GM21825 (cell line): Measurements from ENCODE around the gene ZCRB1.
"Not testable (repeated sequence)": the region's sequence is repeated elsewhere in the genome, so short reads cannot be mapped to it uniquely, and the experiment has no call there.

ENCODE experiments used
- ATAC-seq: cut with Tn5 transposase; IDR thresholded peaks from one replicate; pipeline ENCODE4 v1.9.1; 2021; ENCODE audit warnings: mild to moderate bottlenecking, moderate library complexity; ENCODE audit not compliant: unreplicated experiment

The ZCRB1 gene

DNA sequence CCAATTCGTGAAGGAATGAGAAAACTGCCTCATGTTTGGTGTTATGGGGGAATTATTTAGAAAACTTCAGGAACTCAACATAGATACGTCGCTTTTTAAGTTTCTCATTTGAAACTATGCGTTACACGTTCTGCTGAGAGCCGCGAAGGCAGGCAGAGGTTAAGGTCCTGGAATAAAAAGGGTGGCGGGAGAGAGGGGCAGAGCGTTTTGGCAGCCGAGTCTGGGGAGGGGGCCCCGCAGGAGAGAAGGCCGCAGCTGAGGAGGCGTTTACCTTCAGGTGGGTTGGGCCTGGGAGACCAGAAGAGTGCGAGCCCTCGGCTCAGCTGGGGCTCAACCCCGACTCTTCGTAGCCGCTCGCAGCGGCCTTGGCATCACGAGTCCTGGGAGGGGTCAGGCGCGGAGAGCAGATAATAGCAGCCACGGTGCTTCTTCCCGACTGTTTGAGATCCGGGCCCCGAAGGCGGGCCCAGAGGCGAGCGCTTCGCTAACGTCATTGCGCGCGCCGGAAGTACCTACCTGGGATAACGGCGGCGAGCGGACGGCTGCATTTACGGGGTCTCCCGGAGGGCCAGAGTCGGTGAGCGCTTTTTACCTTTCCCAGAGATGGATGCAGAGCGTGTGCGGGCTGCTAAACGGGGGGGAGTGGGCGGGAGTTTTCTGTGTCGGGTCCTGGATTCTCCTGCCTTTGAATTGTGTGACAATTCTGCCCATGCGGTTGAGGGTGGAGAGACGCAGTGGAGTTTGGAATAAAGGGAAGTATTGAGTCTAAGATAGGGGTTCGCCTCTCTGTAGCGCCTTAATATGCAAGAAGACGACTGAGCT lies at the start of gene ZCRB1, which contains the start of gene PPHLN1:
TSS of gene ZCRB1 (minus strand) at position 442 of the 822 bp plus-strand sequence. CDS start 1,992 bp downstream, outside the sequence.
TSS of gene PPHLN1 (plus strand) at position 515 of the 822 bp plus-strand sequence. CDS start 9,736 bp downstream, outside the sequence.
- peak; percentile 90 for ATAC-seq

DNA sequence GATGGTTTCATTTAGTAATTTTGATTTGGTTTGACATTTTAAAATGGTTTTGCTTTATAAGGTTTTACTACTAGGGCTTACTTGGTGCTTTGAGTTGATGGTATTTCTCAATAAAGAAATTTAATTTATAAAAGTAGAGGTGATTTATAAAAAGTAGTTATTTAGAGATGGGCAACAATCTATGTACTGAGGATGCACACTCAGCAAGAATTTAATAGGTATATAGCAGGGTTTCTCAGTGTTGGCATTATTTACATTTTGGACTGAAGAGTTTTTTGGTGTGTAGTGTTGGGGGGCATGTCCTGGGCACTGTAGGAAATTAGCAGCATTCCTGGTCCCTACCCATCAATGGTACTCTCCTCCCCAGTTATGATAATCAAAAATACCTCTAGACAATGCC lies 47.8 kb upstream of the ZCRB1 start:
- ATAC-seq = no peak

DNA sequence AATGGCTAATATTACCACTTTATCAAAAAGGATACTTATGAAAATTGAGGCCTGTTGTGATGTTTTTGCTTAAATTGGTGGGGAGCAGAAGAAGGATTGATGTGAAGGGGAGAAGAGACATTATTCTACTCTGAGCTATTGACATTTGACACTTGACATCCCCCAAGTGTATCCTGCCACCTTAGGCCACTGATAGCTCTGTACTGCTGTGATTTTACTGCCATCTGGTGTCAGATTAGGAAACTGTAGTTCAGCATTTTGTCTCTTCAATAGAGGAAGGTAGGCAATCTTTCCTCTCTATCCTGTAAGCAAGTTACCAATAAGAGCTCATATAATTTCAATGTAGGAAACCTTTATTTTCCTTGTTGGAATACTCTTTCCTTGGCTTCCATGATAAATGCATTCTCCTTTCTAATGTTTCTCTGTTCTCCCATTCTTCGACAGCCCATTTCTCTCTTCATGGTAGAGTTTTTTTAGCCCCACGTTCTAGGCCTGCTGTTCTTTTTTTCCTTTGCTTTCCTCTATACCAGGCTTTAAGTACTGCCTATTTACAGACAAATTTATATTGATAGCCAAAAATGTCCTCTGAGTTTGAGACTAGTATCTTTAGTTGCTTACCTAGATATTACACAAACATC lies 46.4 kb upstream of the ZCRB1 start:
- ATAC-seq = peak; percentile 89

DNA sequence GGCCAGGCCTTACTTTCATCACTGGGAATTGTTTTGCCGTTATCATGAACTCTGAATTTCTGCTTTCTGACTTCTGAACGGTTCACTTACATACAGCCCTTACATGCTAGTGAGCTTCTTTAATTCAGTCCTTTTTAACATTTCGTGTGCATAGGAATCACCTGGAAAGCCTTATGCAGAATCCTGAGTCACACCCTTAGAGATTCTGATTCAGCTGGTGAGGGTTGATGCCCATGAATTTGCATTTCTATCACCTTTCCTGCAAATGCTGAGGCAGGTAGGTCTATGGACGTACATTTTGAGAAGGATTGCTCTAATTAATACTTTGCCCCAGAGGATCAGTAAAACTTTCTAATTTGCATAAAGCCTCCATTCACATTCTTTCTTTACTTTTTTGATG lies 44.1 kb upstream of the ZCRB1 start:
- no peak for ATAC-seq

- no peak for ATAC-seq
Measured at GRCh38 chr12:42365486-42365885, 39.6 kb upstream of the ZCRB1 start.

DNA sequence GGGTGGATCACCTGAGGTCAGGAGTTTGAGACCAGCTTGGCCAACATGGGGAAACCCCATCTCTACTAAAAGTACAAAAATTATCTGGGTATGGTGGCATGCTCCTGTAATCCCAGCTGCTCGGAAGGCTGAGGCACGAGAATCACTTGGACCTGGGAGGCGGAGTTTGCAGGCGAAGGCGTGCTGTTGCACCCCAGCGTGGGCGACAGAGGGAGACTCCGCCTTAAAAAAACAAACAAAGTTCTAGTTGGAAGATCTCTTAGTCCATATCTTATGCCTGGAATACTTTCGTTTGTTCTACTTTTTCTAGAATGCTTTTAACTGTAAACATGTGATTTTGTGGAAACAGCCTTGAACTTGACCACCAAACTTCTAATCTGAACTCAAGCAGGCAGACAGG lies 38.8 kb upstream of the ZCRB1 start:
- no peak for ATAC-seq

DNA sequence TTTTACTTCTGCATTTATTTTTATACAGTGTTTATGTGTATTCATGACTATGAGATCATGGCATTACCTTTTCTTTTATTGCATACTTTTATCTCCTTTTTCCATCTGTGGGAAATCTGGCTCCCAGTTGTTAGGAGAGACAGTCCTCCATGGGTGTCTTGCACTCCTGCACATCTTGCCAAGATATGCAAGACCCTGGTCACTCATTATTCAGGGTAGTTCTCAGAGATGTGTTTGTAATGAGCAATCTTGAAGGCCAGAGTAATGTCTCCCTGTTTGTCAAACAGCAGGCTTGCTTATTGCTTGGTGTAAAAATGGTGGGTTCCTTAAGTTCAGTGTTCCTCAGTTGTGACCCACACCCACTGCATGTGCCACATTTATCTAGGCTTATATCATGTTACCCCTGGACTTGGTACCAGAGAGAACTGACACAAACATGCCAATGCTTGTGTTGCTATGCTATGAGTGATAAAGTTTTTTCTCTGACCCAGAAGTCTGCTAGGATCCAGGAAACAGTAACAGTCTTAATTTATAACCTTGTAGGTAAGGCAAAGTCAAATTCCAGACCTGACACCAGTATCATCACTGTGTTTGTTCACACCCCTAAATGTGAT lies 36.9 kb upstream of the ZCRB1 start:
- ATAC-seq = no peak

GRCh38 chr12:42361909-42362646 lies 36.2 kb upstream of the ZCRB1 start:
- no peak for ATAC-seq

GRCh38 chr12:42360747-42361403 lies 35.0 kb upstream of the ZCRB1 start:
- ATAC-seq = peak; percentile 72

DNA sequence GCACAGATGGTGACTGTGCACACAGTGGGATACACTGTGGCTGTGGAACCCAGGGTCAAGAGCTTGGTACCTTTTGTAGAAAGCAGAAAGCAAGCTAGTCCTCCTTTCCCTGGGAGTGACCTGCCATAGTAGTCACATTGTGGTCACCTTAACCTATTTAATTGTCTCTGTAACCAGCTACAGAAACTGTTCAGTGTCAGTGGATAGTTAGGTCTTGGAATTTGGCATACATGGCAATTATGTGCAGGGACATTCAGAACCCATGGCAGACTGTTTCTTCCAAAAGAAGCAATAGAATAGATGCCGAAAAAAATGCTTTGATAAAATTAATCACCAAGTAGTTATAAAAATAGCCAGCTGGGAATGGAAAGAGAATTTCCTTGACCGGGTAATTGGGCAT lies 30.4 kb upstream of the ZCRB1 start:
- ATAC-seq = no peak

- ATAC-seq = not testable (repeated sequence)
Measured at GRCh38 chr12:42350021-42350407, 24.1 kb upstream of the ZCRB1 start.

- ATAC-seq = not testable (repeated sequence)
Measured at GRCh38 chr12:42349119-42350020, 23.5 kb upstream of the ZCRB1 start.

- ATAC-seq = no peak
Measured at GRCh38 chr12:42346403-42347002, 20.6 kb upstream of the ZCRB1 start.

- ATAC-seq = no peak
Measured at GRCh38 chr12:42343721-42344120, 17.8 kb upstream of the ZCRB1 start.

DNA sequence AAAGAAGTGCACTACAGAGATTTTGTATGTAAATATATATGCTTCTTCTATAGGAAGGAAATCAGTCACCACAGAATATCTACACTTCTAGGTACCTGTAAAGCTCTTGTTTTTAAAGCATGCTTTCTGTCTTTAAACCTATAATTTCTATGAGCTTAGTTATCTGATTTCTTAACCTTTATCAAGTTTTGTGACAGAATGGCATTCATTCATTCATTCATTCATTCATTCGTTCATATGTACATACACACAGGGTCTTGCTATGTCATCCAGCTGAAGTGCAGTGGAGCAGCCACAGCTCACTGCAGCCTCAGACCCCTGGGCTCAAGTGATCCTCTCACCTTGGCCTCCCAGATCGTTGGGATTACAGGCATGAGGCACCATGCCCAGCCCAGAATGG lies 16.1 kb upstream of the ZCRB1 start:
- ATAC-seq = no peak

GRCh38 chr12:42338280-42338679 lies 12.4 kb upstream of the ZCRB1 start:
- ATAC-seq = no peak

DNA sequence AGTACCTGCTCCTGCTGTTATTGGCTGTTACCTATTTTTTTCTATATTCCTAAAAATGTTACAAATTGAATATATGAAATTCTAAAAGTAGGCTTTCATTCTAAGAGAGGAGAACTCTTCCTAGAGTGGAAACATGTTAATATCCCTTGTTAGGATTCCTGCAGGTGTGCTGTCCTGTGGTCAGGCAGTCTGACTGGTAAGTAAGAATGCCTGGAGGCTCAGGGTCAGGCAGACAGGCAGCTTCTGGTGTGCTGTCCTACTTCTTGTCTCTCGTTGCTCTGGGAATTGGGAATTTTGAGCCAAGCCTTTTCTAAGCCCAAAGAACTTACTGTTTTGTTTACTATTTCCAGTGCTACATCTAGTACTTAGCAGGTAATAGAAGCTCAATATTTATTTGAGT lies 10.4 kb upstream of the ZCRB1 start:
- no peak for ATAC-seq

DNA sequence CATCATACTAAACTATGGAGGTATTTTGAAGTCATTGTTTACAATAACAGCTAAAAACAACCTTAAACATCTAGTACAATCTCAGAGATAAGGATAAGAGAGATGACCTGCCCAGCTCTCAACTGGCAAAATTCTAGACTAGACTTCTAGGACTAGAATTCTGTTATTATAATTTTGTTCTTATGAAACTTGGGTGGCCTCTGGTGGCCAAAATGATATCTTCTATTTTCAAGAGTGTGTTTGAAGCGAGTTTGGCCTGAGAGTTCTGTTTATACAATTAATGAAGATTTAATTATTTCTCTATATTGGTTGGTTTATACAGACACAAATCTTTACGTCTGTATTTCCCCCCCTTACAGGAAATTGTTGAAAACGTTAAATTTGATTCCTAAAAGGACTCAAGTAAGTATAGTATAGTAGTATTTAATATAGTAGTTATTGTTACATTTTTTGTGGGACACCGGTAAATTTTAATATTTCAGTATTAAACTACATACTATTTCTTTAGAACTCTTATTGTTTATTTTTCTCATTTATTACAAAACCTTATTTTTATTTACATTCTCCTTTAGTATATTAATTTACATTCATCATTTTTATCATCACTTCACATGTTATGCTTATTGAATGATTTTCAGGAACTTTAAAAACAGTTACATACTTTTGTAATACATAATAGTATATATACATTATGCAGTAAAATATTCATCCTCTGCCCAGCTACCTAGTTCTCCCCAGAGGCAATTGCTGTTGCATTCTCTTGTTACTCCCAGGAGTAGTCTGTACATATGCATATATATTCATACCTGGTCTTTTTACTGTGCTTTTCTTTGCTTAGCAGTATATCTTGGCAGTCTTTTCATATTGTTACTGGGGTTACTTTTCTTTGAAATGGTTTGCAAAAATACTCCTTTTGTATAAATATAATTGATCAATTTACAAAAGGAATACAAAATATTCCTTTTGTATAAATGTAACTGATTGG lies 6.7 kb upstream of the ZCRB1 start:
- ATAC-seq = peak; percentile 77
